Ecto neural progenitor cell (in vitro differentiated cells): ENCODE measurements around the gene RBM23.
"Not testable (repeated sequence)": the region's sequence is repeated elsewhere in the genome, so short reads cannot be mapped to it uniquely, and the experiment has no call there.

Experiments used
- DNase-seq: peaks from one replicate; pipeline ENCODE4 v3.0.0-alpha.2; 2018; ENCODE audit warnings: low spot score

Gene RBM23

DNA sequence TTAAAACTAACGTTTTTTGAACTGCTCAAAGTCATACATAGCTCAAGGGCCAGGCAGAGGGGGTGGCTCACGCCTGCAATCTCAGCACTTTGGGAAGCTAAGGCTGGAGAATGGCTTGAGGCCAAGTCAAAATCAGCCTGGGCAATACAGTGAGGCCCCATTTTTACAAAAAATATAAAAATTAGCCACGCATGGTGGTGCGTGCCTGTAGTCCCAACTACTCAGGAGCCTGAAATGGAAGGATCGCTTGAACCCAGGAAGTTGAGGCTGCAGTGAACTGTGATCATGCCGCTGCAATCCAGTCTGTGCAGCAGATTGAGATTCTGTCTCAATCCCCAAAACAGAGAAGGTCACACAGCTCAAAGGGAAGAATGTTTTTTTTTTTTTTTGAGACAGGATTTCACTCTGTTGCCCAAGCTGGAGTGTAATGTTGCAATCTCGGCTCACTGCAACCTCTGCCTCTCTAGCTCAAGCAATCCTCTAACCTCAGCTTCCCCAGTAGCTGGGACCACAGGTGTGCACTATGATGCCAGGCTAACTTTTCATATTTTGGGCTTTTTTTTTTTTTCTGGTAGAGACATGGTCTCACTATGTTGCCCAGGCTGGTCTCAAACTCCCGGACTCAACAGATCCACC, 2.9 kb downstream of the RBM23 start:
- no peak for DNase-seq

DNA sequence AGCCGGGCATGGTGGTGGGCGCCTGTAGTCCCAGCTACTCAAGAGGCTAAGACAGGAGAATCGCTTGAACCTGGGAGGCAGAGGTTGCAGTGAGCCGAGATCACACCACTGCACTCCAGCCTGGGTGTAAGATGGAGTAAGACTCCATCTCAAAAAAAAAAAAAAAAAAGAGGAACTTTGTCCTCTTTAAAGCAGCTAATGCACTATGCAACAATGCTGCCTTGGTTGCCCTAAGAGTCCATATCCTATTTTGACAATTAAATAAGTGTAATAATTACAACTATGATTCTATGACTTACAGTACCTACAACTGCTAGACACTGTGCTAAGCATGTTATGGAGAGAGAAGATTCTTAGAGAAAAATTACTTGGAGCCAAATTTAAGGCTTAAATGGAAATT, 4.1 kb downstream of the RBM23 start:
- not testable (repeated sequence) for DNase-seq

DNA sequence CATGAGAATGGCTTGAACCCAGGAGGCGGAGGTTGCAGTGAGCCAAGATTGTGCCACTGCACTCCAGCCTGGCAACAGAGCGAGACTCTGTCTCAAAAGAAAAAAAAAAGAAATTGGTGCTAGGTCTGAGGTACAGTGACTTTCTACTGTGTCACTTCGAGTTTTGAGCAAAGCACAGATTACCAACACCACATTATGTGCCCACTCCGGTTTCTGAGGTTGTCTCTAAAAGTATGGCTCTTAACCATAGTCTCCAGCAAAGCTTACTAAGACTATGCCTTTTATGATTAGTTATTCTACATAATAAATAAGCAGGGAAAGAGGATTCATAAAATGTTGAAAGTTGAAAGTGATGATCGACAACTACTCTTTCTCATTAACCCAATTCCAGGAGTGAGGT, 8.0 kb downstream of the RBM23 start:
- DNase-seq: no peak

DNA sequence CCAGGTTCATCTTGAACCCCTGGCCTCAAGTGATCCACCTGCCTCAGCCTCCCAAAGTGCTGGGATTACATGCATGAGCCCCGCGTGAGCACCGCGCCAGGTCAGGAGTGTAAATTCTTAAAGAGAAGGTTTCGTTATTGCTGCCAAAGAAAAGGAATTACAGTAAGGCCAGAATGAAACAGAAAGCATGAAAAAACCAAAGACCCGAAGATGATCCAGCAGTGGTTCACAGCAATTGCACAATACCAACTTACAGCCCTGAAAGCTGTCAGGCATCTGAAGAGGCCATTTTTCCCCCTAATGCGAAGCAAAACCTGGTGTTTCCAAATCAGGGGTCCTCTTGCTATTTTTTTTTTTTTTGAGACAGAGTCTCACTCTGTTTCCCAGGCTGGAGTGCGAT, 10.3 kb downstream of the RBM23 start:
- DNase-seq: no peak

DNA sequence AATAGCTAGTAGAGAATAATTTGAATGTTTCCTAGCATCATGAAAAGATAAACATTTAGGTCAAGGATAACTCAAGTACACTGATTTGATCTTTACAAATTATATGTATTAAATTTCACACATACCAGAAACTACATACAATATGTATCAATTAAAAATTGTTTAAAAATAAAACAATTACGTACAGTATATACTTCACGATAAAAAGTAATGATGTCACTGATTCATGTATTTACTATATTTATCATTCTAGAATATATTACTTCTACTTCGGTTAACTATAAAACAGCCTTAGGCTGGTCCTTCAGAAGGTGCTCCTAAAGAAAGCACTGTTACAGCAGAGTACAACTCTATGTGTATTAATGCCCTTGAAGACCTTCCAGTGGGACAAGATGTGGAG, 11.5 kb downstream of the RBM23 start:
- no peak for DNase-seq

DNA sequence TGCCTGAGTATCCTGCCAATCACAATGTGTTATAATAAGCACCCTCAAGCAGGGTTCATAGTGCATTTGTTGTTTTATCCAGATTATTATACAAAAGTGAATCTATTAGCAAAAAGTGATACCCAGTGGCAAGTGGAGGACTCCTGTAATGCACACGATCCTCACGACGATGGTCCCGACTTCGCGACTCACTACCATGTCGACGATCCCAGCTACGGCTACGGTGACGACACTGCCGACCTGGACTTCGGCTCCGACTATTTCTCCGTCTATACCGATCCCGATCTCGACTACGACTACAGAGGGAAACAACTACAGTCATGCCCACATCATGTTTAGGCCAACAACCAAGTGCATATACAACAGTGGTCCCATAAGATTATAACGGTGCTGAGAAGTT, 12.9 kb downstream of the RBM23 start:
- DNase-seq: no peak

DNA sequence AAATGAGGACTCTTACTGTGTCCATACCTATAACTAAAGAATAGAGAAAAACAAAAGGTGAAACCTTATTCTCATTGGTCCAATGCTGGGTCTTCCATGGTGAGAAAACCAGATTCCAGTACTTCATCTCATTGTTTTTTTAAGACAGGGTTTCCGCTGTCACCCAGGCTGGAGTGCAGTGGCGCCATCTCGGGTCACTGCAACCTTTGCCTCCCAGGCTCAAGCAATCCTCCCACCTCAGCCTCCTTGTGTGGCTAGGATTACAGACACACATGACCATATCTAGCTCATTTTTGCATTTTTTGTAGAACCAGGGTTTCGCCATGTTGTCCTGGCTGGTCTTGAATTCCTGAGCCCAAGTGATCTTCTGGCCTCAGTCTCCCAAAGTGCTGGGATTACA, 13.3 kb downstream of the RBM23 start:
- DNase-seq: no peak

DNA sequence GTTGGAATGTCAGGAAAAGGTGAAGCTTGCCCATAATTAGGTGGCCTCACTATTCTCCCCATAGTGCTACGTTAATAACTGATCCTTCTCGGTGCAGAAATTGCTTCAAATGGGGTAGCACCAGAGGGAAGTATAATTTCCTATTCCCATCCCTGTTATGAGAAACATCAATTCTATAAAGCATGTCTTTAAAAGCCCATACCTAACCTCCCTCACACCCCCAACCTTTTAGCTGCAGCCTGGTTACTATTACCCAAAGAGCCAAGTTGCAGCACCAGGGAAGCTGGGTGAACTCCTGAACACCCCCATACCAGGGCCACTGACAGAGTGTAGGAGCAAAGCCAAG, 15.2 kb downstream of the RBM23 start:
- no peak for DNase-seq

DNA sequence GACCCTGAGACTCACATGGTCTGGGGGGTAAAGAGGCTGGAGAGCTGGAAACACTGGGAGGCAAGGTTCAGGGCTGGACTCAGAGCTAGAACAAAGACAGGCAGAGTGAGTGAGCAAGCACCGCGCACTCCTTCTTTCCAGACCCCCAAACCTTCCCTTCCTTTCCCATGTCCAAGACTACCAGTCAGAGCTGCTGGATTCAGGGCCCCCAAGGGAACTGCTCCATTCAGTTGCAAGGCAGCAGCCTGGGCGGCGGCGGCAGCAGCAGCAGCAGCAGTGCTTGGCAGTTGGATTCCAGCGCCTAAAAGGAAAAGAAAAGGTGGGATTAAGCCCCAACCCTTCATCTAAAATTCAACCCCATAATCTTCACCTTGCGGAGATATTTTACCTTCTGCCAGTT, 17.1 kb downstream of the RBM23 start:
- DNase-seq: no peak

DNA sequence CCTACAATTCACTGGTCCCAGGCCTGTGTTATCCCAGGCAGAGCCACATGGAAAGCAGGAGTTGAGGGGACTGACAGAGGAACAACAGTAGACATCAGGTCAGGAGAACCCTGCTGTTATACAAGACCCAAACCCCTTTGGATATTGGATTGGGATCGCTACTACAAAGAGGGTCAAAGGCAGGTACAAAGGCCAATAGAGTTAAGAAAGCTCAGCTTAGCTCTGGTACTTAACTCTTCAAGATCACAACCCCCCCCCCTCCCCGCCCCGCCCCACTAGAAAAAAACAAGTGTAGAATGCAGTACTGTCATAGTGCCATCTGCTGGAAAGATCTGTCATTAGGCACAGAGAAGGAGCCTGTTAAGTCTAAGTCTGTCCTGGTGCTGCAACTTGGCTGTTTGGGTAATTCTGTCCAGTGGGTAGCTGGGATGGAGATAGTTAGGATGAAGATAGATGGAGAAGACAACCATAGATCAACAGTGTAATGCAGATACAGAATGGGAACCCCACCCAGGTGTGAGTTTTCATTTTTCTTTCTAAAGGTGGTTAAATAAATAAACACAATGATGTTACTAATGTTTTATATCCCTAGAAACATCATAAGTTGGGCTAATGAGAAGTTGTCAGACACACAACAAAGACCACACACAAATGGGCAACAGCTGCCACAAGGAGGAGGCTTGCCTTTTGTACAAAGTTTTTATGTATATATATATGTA, 18.7 kb downstream of the RBM23 start:
- DNase-seq: peak; percentile 81

DNA sequence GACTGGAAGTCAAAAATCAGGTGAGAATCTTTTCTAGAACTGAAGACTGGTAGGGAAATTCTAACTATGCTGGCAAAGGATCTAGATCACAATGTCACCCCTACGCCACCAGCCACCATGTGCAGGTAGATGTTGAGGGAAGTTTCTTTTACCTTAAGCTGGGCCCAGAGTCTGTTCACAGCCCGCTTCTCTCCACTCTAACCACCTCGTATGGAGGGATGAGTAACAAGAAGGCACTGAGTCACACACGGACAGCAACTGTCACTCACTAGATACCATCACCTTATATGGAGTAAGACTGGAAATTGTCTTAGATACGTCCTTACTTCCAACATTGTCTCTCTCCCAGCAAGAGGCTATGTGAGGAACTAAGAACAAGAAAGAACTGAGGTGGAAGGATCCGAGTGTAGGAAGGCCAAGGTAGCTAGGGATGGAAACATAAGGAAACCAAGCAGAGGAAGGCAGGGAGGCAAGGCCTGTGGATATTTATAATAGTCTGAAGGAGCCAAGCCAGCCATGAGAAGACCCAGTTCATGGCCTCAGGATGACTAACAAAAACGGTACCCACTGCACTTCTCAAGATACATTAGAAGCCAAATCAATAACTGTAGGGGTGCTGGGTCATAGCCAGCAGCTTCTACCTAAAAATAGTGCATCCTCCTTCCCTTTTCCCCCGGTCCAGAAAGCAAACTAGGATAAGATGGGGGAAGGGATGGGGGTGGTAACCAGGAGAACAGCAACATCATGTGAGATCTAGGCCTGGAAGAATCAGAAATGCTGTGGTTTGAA, 20.5 kb downstream of the RBM23 start:
- no peak for DNase-seq

DNA sequence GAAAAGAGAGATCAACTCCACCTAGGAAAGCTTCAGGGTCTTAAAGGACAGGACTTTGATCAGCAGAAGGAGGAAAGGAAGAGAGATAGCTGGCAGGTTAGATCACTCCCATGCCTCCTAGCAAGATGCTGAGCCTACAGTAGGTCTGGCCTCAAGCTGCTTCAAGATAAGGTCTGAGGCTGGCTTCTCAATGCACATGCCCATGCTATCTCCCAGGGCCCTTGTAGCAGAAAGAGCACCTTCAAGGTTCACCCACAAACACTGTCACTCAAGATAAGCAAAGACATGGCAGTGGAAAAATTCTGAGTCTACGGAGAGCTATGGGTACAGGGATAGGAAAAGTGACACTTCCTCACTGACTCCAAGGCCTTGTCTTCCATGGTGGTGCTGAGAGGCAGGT, 21.6 kb downstream of the RBM23 start:
- no peak for DNase-seq

DNA sequence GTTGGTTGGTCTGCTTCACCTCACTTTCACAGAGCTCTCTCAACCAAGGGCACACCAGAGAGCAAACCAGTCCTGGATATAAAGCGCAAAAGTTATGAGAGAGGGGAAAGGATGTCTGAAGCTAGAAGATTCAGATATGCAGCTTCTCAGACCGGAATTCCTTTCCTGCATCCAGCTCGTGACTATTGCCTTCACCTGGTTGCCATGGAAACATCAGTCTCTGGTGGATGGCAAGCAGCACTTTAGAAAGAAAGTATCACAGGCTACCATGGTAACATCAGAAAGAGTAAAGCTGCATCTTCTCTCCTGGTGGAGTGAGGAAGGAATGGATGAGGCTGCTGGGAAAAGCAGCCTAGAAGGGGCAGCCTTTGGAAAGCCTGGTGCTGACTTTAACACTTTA, 22.2 kb downstream of the RBM23 start:
- no peak for DNase-seq

DNA sequence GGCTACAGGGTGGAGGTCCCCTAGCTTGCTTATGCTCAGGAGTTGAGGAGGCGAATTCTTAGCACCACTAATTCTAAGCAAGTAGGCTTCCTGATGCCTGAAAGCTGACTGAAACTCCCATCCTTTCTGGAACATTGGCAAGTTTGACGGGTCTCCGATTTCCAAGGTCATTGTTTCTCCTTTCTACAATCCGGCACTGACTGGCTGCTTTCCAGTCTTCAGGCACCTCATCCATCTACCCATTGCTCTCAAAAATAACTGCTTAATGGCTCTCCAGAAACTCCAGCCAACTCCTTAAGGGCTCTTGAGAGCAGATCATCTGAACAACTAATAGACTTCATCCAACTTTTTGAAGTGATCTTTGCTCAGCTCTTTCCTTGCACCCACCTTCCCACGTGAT, 22.6 kb downstream of the RBM23 start:
- DNase-seq: no peak

DNA sequence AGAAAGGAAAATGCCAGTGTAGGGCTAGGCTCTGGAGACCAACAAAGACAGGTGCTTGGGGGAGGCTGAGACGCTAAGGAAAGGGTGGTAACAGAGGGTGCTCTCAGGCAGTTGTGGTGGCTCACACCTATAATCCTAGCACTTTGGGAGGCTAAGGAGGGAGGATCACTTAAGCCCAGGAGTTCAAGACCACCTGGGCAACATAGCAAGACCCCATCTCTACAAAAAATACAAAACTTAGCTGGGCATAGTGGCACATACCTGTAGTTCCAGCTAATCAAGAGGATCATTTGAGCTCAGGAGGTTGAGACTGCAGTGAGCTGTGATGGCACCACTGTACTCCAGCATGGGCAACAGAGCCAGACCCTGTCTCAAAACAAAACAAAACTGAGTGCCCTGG, 23.5 kb downstream of the RBM23 start:
- no peak for DNase-seq

DNA sequence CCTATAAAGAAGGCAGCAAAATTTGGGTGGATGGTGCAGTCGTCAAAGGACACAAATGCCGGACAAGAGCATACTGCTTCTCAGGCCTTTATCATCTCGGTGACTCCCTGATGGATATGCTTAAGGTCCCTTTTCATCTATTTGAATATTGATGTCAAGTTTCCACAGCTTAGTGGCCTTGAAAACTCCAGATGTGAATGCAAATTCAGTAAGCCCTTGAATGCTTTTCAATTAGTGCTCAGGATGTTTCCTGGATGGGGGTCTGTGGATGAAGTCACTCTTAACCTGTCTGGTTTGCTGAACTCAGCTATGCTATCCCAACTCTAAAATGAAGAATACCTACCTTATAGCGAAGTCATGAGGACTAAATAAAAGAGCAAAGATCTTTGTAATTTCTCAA, 25.2 kb downstream of the RBM23 start:
- no peak for DNase-seq

DNA sequence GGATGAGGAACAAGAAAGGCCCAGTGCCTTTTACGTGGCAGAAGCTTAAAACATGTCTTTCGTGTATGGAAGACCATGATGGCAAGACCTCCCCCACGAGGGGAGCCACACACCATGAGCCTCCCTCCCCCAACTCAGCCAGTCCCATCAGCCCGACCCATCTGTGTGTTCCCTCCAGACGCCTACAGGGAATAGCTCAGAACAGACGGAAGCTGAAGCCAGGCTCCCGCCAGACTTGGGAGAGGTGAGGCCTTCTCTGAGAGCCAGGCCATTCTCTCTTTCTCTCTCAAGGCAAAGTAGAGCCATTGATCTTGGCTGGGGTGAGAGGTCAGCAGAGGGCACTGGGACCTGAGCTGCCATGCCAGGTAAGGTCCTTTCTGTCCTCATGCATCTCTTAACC, 26.5 kb downstream of the RBM23 start:
- no peak for DNase-seq

DNA sequence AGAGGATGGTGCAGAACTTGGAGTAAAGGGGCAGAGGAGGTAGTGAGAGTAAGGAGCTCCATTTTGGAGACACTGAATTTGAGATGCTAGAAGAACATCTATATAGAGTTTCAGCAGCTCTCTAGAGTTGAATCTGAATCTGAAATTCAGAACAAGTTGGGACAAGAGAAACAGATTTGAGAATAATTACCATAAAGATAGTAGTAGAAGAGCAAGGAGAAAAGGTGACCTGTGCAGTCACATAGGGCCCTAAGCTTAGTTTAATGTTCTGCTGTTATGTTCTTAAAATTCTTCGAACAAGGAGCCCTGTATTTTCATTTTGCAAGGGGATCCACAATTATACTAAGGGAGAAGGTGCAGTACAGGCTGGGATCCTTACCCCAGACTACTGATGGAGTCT, 28.5 kb downstream of the RBM23 start:
- DNase-seq: no peak

DNA sequence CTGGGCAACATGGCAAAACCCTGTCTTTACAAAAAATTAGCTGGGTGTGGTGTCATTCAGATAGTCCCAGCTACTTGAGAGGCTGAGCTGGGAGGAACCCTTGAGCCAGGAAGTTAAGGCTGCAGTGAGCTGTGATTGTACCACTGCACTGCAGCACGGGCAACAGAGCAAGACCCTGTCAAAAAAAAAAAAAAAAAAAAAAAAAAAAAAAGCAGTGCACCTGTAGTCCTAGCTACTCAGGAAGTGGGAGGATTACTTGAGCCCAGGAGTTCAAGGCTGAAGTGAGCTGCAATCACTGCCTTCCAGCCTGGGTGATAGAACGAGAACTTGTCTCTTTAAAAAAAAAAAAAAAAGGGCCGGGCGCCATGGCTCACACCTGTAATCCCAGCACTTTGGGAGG, 30.3 kb downstream of the RBM23 start:
- no peak for DNase-seq

DNA sequence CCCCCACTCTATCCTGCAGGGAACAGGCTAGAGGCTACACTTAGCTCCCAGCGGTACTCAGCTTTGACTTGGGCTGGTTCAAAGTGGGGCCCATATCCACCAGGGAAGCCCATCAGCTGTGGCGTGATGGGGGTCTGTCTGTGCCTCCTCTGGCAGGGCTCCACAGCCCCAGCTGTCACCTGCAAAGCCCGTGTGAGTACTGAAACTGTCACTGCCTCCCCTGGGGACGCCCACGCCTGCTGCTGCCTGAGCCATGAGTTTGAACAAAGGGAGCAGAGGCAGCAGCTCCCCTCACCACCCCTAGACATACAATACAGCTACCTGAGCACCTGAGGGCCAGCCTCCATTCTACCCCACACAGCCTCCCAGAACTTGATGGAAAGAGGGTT, 31.0 kb downstream of the RBM23 start:
- DNase-seq: no peak

DNA sequence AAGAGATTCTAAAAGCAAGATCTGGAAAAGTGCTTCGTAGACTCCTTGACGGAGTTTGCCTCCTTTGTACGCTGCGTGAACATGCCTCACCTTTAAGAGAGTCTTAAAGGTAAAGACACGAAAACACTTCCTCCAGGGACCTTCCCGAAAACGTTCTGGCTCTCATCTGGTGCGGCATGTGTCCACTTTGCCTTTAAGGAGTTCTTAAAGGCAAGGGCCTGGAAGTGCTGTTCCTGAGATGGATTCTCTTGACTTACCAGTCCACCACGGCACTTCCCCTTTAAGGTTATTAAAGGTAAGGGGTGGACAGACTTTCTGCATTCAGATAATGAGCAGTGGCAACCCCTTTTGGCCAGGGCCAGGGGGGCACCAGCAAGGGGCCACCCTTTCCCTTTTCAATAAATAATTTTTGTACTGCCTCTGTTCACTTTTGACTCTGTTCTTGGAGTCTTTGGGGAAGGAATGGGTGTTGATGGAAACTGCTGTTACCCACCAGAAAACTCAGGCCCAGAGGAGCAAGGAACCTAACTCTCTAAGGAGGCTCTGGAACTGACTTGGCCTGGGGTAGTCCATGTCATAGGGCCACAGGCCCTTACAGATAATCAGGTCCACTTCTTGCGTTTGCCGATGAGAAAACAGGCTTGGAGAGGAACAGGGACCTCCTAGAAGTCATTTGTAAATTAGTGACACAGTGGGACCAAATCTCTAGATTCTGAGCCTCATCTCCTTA, 31.5 kb downstream of the RBM23 start:
- DNase-seq: peak; percentile 69

DNA sequence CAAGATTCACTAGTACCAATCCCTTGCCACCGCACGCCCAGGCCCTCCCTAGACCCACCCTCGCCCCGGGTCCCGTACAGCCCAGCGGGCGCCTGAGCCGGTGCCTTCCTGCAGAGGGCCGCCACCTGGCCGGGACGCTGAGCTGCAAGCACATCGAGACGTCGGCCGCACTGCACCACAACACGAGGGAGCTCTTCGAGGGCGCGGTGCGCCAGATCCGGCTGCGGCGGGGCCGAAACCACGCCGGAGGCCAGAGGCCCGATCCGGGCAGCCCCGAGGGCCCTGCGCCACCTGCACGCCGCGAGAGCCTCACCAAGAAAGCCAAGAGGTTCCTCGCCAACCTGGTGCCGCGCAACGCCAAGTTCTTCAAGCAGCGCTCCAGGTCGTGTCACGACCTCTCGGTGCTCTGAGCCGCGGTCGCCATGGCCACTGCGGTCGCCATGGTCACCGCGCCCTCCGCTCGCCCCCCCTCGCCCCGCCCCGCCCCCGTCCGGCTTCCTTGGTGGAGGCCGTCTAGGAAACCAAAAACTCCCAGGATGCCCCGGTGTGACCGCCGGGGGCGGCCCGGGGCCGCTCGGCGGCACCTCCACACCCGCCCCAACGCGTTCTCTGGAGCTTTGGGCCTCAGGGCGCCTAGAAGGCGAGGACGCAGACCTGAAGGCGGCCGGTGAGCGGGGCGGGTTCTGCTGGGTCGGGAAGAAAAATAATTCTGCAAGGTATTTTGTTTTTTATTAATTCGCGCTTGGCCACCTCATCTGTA, 32.3 kb downstream of the RBM23 start:
- DNase-seq: peak; percentile 92
